Keratinocyte (primary cell): Measurements from ENCODE around the gene SPTLC3.

Source experiments
- CTCF ChIP-seq, 3 experiments: IDR thresholded peaks in 1 of 3; conservative IDR thresholded peaks in 1 of 3; optimal IDR thresholded peaks in 1 of 3; 2 replicates in 2 of 3; 3 replicates in 1 of 3; pipeline versions ENCODE3 to v1.5.1; 2011; ENCODE audit warnings: low read length in 3 of 3, mild to moderate bottlenecking in 3 of 3, moderate library complexity in 2 of 3, control low read depth in 1 of 3, inconsistent platforms in 1 of 3; ENCODE audit not compliant: insufficient read depth in 2 of 3; ENCODE audit errors: extremely low read depth in 1 of 3
- EZH2 ChIP-seq: IDR thresholded peaks from one replicate; pipeline ENCODE4 v1.6.1; 2012; ENCODE audit warnings: inconsistent platforms, mild to moderate bottlenecking, low read length, moderate library complexity

DNA sequence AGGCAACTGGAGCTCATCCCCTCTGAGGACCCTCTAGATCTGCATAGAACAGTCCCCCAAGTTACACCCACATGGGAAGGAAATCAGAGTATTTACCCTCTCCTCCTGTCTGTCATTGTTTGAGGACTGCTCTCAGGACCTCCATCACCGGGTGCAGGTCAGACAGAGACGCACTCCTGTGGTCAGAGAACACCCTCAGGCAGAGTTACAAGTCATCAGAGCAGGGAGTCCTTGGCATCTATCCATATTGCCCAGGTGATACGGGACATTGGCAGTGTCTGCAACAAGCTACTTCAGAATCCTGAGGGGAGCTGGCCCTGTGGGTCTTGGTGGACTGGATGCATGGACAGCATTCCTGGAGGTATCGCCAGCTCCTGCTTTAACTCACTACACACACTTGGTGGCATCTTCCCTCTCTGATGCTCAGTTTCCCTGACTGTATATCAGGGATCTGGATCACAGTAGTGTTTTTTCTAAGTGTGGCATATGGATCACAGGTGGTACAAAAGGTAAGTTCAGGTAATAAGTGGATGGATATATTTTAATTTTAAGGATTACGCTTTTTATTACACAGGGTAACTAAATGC is 197.2 kb downstream of the SPTLC3 start:
- TF ChIP-seq CTCF (optimal IDR thresholded peaks at IDR 0.05 in 1 of 3, IDR thresholded peaks at IDR 0.05 in 1 of 3, conservative IDR thresholded peaks at IDR 0.05 in 1 of 3; ENCODE audit: extremely low read depth in 1 of 3, insufficient read depth in 2 of 3, low read length in 3 of 3) (peak in 1 of 3 experiments; percentile 39), EZH2 (no peak)
